Measurements from ENCODE around the gene STXBP5L. TPM values are rescaled to one million over a fixed set of nuclear protein-coding genes. Genes with fewer than 3 reads are reported as not detected.
"Not testable (repeated sequence)": the region's sequence is repeated elsewhere in the genome, so short reads cannot be mapped to it uniquely, and the experiment has no call there.

The STXBP5L gene
- total RNA-seq, 2 donors from 2014 or later, result 0.07 TPM; not detected in 1

GRCh38 chr3:121443456-121443855 lies 535.5 kb downstream of the STXBP5L start:
- DNase-seq (ENCODE audit: low spot score) (no peak), ATAC-seq (ENCODE audit: insufficient number of reproducible peaks, low FRiP score, low read depth) (no peak)
- Histone ChIP-seq H3K4me3 (no peak overlapping the region), H3K36me3 (no peaks in the 10 kb centered on the region), H3K27me3 (replicated peaks; ENCODE audit: insufficient read depth) (no peaks in the 10 kb centered on the region), H3K9me3 (no peaks in the 10 kb centered on the region), H3K27ac (no peak overlapping the region), H3K4me1 (ENCODE audit: control insufficient read depth in 1 of 2, low read depth in 2 of 2) (no peaks in the 10 kb centered on the region)
- no peak for TF ChIP-seq CTCF (IDR thresholded peaks at IDR 0.05)

- H3K27ac ChIP-seq; H3K27me3 ChIP-seq (replicated peaks; ENCODE audit: insufficient read depth); H3K4me1 ChIP-seq (ENCODE audit: control insufficient read depth in 1 of 2, low read depth in 2 of 2); H3K36me3 ChIP-seq; H3K9me3 ChIP-seq; ATAC-seq (ENCODE audit: insufficient number of reproducible peaks, low FRiP score, low read depth); DNase-seq (ENCODE audit: low spot score); H3K4me3 ChIP-seq: not testable (repeated sequence)
These were observed 543.7 kb downstream of the STXBP5L start for GRCh38 chr3:121451752-121452151.

- Histone ChIP-seq H3K9me3 (no peaks in the 10 kb centered on the region), H3K4me1 (ENCODE audit: control insufficient read depth in 1 of 2, low read depth in 2 of 2) (no peaks in the 10 kb centered on the region), H3K27me3 (replicated peaks; ENCODE audit: insufficient read depth) (no peaks in the 10 kb centered on the region), H3K27ac (no peak overlapping the region), H3K36me3 (no peaks in the 10 kb centered on the region), H3K4me3 (no peak overlapping the region)
- ATAC-seq (ENCODE audit: insufficient number of reproducible peaks, low FRiP score, low read depth) (no peak), DNase-seq (ENCODE audit: low spot score) (no peak)
- no peak for TF ChIP-seq CTCF (IDR thresholded peaks at IDR 0.05)
These were observed 554.6 kb downstream of the STXBP5L start for GRCh38 chr3:121462565-121462964.

GRCh38 chr3:121463745-121464144 lies 555.7 kb downstream of the STXBP5L start:
- DNase-seq (ENCODE audit: low spot score), result no peak
- ATAC-seq (ENCODE audit: insufficient number of reproducible peaks, low FRiP score, low read depth), result no peak
- Histone ChIP-seq H3K4me3 (no peak overlapping the region), H3K27ac (no peak overlapping the region), H3K4me1 (ENCODE audit: control insufficient read depth in 1 of 2, low read depth in 2 of 2) (no peaks in the 10 kb centered on the region), H3K9me3 (no peaks in the 10 kb centered on the region), H3K27me3 (replicated peaks; ENCODE audit: insufficient read depth) (no peaks in the 10 kb centered on the region), H3K36me3 (no peaks in the 10 kb centered on the region)
- no peak for TF ChIP-seq CTCF (IDR thresholded peaks at IDR 0.05)

GRCh38 chr3:121467085-121467484 lies 559.1 kb downstream of the STXBP5L start:
- ATAC-seq (ENCODE audit: insufficient number of reproducible peaks, low FRiP score, low read depth) (no peak), DNase-seq (ENCODE audit: low spot score) (no peak)
- no peak overlapping the region for H3K4me3 ChIP-seq
- no peaks in the 10 kb centered on the region for H3K27me3 ChIP-seq (replicated peaks; ENCODE audit: insufficient read depth)
- H3K4me1 ChIP-seq (ENCODE audit: control insufficient read depth in 1 of 2, low read depth in 2 of 2), result no peaks in the 10 kb centered on the region
- H3K27ac ChIP-seq, result no peak overlapping the region
- no peaks in the 10 kb centered on the region for H3K36me3 ChIP-seq
- TF ChIP-seq CTCF (IDR thresholded peaks at IDR 0.05), result no peak
- H3K9me3 ChIP-seq, result no peaks in the 10 kb centered on the region

GRCh38 chr3:121473001-121473400 lies 565.0 kb downstream of the STXBP5L start:
- H3K27me3 ChIP-seq (replicated peaks; ENCODE audit: insufficient read depth), result no peaks in the 10 kb centered on the region
- H3K4me3 ChIP-seq, result no peak overlapping the region
- no peak overlapping the region for H3K27ac ChIP-seq
- DNase-seq (ENCODE audit: low spot score) (no peak), ATAC-seq (ENCODE audit: insufficient number of reproducible peaks, low FRiP score, low read depth) (no peak)
- no peaks in the 10 kb centered on the region for H3K36me3 ChIP-seq
- H3K9me3 ChIP-seq, result no peaks in the 10 kb centered on the region
- no peaks in the 10 kb centered on the region for H3K4me1 ChIP-seq (ENCODE audit: control insufficient read depth in 1 of 2, low read depth in 2 of 2)
- no peak for TF ChIP-seq CTCF (IDR thresholded peaks at IDR 0.05)

Data from thoracic aorta (tissue), 2 donors.